MM.1S (cell line): ENCODE measurements around the gene AMFR.

Experiments
- CTCF ChIP-seq: fragments of 300-600 bp; sonication (generic); IDR thresholded peaks from 2 replicates; pipeline ENCODE4 v1.5.1; 2016; ENCODE audit warnings: antibody characterized with exemption, low read length, mixed read lengths
- EZH2phosphoT487 ChIP-seq: fragments of 300-600 bp; sonication (generic); IDR thresholded peaks from 2 replicates; pipeline ENCODE4 v1.6.1; 2018; ENCODE audit warnings: antibody characterized with exemption, low read length

- no peak for TF ChIP-seq EZH2phosphoT487
- TF ChIP-seq CTCF: no peak
Observed at GRCh38 chr16:56414366-56414765, 11.0 kb downstream of the AMFR start.
